NCI-H1417 treated with DMSO at 0.1 percent for 48 hours (cell line): ENCODE data around the gene ISOC1.

Experiments used
- DNase-seq: peaks from one replicate; lab custom pipeline; 2025; lab: John Stamatoyannopoulos, UW

The ISOC1 gene

GRCh38 chr5:129125819-129126218 lies 31.3 kb downstream of the ISOC1 start:
- DNase-seq, result no peak

DNA sequence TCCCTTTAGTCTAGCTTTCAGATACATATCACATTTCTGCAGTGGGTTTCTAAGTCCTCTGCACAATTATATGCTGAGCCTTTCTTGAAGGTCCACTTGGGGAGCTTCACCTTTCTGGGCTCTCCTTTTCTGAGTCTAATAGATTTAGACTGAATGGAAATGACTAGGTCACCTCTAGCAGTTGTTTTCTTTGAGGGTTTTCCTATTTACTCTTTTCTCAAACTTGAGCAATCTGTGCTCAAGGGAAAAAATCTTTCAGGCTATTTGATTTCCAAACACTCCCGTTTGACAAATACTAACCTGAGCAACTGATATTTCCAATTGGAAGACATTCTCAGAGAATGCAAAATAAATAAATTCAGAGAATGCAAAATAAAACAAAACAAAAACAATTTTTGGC lies 39.0 kb downstream of the ISOC1 start:
- no peak for DNase-seq

- no peak for DNase-seq
Measured at GRCh38 chr5:129135633-129136032, 41.1 kb downstream of the ISOC1 start.

DNA sequence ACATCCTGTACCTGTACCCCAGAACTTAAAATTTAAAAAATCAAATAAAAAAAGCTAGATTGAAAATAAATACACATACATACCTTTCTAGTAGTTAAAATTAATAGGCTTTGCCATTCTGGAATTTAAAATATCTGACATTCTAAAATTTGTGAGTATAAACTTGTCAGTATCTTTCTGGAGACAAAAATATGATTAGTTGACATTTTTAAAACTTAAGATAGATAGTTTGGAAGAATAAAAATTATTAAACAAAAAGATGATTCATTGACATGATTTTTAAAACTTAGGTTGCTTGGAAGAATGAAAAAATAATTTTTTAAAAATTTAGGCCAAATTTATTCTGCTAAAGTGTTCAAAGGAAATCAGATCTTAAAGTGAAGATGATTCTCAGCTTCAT lies 43.1 kb downstream of the ISOC1 start:
- DNase-seq, result no peak

DNA sequence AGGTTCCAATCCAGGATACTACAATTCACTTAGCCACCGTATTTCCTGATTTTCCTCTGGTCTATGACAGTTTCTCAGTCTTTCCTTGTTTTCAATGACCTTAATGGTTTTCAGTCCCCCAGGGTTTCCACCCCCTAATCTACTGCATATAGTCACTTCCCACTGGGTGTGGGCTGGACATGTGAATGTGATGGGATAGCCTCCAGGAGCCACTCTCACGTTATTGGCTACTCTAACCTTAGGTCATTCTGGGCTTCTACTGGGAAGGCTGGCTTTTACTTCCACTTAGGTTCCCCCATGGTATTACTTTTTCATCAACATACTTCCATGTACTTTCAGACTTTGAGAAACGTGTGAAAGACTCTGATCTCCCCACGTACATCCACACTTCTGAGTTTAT lies 46.5 kb downstream of the ISOC1 start:
- DNase-seq, result no peak

GRCh38 chr5:129141696-129142095 lies 47.1 kb downstream of the ISOC1 start:
- DNase-seq, result no peak

DNA sequence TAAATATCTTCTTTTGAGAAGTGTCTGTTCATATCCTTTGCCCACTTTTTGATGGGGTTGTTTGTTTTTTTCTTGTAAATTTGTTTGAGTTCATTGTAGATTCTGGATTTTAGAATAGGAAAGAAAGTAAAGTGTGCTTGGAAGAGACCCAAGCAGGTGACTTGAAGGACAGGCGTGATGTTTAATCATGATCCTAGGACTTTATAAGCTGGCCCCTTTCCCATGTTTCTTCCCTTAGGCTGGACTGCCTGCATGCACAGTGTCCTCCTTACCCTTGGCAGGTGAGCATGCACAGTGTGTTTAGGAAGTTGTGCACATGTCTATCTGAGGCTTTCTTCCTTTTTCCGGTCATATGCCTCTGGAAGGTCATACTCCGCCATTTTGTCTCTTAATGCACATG lies 61.3 kb downstream of the ISOC1 start:
- DNase-seq, result no peak

DNA sequence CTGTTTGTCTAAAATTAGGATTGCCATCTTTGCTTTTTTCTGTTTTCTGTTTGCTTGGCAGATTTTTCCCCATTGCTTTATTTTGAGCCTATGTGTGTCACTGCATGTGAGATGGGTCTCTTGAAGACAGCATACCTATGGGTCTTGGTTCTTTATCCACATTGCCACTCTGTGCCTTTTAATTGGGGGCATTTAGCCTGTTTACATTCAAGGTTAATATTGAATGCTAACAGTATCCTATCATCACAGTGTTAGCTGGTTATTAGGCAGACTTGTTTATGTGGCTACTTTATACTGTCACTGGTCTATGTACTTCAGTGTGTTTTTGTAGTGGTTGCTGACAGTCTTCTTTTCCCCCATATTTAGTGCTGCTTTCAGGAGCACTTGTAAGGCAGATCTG lies 67.3 kb downstream of the ISOC1 start:
- DNase-seq, result no peak
